DMS153 treated with DMSO at 0.1 percent for 48 hours (cell line): ENCODE results near the gene RREB1.

Experiments
- DNase-seq: peaks from one replicate; lab custom pipeline; 2025; ENCODE audit not compliant: unreplicated experiment; lab: John Stamatoyannopoulos, UW

Gene RREB1, protein sequence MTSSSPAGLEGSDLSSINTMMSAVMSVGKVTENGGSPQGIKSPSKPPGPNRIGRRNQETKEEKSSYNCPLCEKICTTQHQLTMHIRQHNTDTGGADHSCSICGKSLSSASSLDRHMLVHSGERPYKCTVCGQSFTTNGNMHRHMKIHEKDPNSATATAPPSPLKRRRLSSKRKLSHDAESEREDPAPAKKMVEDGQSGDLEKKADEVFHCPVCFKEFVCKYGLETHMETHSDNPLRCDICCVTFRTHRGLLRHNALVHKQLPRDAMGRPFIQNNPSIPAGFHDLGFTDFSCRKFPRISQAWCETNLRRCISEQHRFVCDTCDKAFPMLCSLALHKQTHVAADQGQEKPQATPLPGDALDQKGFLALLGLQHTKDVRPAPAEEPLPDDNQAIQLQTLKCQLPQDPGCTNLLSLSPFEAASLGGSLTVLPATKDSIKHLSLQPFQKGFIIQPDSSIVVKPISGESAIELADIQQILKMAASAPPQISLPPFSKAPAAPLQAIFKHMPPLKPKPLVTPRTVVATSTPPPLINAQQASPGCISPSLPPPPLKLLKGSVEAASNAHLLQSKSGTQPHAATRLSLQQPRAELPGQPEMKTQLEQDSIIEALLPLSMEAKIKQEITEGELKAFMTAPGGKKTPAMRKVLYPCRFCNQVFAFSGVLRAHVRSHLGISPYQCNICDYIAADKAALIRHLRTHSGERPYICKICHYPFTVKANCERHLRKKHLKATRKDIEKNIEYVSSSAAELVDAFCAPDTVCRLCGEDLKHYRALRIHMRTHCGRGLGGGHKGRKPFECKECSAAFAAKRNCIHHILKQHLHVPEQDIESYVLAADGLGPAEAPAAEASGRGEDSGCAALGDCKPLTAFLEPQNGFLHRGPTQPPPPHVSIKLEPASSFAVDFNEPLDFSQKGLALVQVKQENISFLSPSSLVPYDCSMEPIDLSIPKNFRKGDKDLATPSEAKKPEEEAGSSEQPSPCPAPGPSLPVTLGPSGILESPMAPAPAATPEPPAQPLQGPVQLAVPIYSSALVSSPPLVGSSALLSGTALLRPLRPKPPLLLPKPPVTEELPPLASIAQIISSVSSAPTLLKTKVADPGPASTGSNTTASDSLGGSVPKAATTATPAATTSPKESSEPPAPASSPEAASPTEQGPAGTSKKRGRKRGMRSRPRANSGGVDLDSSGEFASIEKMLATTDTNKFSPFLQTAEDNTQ (N-terminal part only)

DNA sequence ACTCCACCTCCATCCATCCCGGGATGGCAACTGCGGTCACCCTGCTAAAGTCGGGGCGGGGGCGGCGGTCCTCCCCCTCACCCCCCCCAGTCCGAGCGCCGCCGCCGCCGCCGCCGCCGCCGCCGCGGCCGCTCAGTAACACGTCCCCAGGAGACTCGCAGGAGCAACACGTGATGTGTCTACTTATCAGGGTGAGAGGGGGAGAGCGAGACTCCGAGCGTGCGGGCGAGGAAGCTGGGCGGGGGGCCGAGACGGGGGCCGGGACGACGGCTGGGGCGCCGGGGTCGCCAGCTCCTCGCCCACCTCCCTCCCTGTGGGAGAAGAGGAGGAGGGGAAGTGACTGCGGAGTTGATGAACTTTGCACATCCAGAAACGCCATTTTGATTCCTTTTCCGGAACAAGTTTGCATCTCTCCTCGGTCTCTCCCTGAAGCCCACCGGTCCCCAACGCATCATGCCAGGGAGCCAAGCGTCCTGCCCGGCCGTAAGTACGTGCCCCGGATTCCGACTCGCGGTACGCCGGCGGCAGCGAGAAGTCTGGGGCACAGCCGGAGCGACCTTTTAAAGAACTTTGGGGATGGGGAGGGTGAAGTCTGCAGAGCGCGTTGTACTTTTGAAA lies at the start of gene RREB1:
TSS of gene RREB1 (plus strand) at position 384 of the 618 bp plus-strand sequence. CDS start 73,951 bp downstream, outside the sequence.
- DNase-seq = peak; percentile 6

DNA sequence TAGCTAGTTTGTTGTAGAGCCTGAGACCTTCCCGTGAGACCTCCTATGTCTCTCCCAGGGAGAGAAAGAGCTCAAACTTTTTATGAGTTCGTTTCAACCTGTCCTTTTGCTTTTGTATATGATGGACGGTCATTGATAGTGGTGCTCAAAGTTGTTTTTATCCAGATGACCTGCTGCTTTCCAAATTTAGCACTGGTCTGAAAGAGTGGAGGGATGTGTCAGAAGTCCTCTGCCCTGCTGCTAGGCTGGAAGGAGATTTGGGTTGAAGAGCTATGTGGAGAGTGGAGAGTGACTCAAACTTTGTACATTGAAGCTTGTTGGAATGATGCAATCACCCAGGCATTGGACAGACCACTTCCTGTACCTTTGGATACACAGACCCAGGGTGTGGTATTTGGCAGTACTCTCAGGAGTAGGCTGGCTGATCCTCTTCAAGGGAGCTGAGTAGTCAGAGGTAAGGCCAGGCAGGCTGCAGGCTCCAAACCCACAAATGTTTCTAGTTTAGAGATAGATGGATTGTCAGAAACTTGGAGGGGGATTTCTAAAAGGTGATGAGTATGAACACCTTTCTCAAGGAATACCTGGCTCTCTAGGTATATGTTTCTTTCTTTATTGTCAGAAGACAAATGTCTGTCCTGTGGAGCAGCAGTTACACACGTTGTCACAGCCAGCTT lies 49.4 kb upstream of the RREB1 start:
- DNase-seq = no peak

DNA sequence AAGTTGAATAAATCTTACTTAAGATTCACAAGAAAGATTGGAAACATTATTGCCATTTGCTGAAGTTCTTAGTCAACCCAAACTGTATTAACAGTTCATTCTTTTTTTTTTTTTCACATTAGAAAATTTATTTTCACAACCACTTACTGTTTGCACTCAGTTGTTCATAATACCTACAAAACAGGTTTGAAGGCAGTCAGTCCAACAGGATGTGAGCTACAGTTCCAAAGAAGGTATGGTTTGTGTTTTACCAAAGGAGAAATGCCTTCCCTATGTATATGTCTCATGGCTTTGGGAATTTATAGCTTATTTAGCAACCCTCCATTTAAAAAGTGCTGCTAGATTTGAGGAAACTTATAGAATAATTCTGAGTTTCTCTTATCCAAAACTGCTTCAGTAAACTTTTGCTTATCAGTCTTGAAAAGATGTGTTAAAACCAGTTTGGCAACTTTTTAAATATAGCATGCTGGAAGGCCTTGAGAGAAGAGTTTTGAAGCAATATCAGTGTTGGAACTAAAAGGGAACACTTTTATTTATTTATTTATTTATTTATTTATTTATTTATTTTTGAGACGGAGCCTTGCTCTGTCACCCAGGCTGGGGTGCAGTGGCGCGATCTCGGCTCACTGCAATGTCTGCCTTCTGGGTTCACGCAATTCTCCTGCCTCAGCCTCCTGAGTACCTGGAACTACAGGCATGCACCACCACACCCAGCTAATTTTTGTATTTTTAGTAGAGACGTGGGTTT lies 46.8 kb upstream of the RREB1 start:
- no peak for DNase-seq

DNA sequence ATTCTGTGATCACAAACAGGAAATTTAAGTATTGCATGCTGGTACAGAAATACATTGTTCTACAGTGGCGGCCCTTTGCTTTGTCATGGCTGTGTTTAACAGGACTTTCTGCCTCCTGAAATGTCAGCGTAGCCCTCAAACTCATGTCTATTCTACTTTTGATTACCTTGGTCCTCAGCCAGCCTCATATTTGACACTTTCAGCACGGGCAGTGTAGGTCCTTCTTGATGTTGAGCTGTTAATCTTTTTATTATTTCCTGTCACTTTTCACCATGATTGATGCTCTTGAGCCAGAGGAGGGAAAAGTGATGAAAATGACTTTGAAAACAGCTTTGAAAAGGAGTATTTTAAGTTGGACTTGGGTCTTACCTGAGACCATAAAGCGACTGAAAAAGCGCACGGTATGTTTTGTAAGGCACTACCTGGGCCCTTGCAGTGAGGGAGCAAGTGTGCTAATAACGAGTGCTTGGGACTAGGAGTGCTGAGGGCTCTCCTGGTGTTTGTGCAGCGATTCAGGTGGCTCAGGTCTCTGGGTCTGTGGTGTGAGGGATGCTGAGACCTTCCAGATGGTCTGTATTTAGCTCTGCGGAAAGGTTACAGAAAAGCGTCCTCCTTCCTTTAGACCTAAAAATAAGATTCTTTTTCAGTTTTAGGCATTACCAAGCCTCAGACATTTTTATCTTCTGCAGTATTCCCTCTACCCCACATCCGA lies 45.2 kb upstream of the RREB1 start:
- peak; percentile 15 for DNase-seq

DNA sequence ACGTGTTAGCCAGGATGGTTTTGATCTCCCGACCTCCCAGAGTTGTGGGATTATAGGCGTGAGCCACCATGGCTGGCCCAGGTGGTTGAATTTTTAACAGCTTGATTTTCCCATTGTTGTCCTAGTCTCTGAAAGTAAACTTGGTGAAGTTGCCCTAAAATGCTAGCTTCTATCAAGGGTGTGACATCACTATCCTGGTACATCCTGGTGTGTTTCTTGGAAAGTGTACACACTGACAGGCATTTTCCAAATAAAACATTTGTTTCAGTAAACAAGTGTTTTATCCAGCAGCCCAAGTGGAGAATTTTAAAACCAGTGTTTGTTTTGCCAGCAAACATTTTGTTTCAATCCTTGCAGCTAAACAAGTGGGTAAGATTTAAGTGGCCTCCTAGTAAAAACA lies 40.5 kb upstream of the RREB1 start:
- DNase-seq = no peak

DNA sequence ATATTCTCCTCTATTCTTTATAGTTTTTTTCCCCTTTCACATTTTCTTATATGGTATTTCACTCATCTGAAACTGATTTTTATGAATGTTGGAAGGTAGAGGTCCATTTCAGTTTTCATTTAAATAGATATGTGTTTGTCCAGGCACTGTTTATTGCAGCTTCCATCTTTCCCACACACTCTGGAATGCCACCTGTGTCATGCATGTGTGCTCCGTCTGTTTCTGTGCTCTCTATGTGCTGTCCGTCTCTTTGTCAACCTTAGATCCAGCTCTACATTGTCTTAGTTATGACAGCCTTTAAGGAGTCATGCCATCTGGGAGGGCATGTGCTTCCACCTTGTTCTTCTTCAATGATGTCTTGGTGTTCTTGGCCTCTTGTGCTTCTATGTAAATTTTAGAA lies 36.4 kb upstream of the RREB1 start:
- no peak for DNase-seq

DNA sequence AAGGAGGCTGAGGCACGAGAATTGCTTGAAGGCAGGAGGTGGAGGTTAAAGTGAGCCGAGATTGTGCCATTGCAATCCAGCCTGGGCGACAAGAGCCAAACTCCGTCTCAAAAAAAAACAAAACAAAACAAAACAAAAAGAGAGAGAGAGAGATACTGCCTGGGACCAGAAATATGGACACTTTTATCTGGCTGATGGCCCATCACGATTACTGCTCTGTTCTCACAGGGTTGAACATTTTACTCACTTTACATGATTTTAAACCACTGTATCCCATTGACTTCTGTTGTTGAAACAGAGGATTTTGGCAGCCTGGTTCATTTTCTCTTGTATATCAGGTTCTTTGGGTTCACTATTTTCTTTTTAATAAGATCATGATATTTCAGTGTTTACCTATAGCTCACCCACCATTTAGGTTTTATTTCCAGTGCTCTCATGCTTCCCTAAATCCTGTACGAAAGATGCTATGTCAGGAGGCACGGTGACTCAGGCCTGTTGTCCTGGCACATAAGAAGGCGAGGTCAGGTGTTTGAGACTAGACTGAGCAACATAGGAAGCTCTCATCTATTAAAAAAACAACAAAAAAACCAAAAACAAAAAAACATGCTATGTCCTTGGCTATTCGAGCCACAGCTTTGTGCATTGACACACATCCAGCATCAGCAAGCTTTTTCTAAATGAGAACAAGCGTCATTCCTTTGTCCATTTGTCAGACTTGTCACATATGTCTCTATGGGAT lies 34.5 kb upstream of the RREB1 start:
- DNase-seq = no peak

DNA sequence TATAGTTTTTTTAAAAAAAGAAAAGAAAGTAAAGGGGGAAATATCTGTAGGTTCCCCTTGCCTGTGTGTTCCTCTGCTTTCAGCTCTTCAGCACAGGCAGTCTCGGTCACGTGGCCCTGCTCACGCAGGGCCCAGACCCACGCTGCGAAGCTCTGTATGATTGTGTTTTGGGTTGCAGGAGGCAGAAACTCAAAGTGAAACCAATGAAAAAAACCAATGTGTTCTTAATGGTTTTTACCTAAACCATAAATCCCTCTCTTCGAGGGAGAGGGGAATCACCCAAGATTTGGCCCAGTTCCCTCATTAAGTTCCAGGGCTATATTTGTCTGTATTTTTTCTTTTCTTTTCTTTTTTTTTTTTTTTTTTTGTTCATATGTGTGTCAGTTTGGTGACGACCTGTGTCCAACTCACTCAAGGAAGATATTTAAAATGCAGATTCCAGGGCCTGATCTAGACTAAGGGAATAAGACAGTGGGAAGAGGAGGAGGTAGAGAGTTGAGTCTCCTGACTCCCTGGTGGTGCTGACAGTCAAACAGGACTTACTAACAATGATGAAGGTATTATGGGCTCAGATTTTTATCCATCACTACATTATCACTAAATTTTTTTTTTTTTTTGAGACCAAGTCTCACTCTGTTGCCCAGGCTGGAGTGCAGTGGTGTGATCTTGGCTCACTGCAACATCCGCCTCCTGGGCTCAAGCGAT lies 33.8 kb upstream of the RREB1 start:
- no peak for DNase-seq

DNA sequence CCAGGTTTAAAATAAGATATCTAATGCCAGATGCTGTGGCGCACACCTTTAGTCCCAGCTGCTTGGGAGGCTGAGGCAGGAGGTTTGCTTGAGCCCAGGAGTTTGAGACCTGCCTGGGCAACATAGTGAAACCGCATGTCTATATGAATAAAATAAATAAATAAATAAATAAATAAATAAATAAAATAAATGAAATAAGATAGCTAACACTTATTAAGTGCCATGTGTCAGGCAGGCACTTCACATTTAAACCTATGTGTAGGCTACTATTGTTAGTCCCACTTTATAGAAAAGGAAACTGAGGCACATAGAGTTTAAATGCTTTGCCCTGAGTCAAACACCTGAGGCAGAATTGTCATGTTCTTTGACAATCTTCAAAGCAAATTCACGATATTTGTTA lies 32.9 kb upstream of the RREB1 start:
- DNase-seq = no peak

DNA sequence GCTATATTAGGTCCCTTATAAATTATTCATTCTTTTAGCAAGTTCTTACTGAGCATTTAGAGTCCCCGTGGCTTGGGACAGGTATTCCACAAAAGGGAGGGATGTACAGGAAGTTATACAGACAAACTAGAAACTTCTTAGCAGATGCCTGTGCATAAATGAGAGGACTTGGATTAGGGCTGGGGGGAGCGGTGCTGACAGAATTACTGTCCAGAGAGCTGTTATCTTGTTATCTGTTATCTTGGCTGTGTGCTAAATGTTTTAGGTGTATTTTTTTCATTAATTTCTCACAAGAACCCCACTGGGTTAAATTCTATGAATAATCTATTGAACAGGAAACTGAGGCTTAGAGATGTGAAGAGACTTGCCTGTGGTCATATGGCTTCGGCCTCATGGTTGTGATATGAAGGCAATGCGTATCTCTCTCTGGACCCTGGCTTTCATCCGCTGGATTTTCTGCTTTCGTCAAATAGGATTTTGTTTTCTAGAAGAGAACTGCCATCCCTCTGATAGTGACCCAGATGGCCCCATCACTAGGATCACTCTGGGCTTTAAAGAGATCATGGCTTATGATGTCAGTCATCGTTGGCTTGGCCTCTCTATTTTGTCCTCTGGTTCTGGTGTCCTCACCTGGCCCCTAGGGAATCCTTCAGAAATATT lies 32.3 kb upstream of the RREB1 start:
- DNase-seq = no peak

DNA sequence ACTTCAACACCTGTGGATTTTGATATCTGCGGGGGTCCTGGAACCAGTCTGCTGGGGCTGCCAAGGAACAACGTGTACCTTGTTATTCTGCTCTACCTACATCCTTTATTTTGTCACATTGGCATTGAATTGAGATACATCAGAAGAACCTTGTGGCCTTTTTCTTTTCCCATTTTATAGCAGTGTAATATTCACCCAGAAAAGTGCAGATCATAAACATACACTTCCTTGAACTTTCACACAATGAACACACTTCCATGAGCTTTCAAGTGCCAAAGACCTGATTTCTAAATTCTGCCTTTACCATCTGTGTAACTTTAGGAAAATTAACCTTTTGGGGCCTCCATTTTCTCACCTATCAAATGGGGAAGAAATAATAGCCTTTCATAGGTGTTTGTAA lies 29.9 kb upstream of the RREB1 start:
- no peak for DNase-seq

DNA sequence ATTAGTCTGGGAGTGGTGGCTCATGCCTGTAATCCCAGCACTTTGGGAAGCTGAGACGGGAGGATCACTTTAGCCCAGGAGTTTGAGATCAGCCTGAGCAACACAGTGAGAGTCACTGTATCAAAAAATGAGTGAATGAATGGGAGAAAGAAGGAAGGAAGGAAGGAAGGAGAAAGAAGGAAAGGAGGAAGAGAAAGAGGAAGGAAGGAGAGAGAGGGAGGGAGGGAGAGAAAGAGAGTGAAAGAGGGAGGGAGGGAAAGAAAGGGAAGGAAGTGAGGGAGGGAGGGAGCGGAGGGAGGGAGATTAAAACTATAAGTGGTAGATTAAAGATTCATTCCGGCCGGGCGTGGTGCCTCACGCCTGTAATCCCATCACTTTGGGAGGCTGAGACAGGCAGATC lies 28.9 kb upstream of the RREB1 start:
- DNase-seq = no peak

DNA sequence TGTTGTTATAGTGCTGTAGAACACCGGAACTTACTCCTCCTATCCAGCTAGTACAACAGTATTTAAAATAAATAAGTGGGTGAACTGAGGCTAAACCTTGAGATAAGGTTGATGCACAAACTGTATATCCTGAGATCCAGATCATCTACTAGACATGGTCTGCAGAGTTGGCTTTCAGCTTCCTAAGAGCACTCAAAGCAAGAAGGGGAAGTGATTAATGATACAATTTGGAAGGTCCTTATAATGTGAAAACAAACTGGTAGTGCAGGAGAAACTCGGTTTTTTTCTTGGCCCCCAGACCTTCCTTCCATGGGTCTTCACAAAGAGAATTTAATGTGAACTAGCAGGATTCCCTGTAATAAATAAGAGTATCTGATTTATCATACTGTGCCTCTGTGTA lies 27.4 kb upstream of the RREB1 start:
- no peak for DNase-seq

DNA sequence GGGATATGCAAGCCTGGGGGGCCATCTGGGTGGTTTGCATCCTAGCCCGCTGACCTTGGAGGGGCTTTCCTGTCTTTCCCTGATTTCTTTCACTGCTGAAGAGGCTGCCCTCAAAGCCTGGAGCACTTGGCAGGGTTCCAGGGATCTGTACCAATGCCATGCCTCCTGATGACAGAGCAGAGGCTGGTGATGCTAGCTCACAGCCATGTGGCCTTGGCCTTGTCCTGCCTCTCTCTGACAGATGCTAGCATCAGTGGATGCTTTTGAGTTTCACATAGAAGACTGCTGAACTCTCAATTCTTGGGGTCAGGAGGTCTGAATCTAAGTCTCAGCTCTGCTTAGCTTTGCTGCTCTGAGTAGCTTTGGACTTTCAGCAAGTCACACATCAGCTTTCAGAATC lies 21.9 kb upstream of the RREB1 start:
- DNase-seq = no peak

DNA sequence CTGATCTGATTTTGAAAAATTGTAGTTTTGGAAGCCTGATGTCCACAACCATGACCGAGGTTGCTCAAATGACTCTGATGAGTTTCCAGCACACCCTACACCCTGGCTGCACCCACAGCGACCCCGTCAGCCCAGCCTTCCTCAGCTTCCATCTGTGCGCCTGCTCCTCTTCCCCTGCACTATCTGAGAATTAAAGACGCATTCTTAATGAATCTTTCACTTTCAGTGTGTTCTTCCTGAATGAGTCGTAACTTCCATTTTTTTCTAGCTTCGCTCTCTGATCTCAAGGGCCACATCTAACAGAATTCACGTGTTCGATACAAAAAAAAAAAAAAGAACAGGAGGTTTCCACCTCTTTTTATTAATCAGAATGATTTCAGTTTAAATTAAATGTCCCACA lies 21.3 kb upstream of the RREB1 start:
- DNase-seq = no peak

DNA sequence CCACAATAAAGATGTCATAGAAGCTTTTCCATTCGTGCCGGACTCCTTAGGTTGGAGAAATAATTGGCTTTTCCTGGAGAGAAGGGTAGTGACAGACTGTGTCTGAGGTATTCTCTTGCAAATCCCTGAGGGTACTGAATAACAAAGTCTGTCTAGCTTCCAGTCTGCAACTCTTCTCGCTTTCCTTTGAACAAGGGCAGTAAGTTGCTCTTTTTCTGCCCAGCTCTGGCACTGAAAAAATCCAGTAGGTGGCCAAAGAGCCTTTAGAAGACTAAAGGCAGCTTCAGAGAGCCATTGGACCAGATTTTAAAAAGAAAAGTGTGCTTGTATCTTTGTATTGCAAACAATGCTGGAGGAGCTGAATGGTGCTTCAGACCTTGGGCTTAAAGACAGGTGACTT lies 20.7 kb upstream of the RREB1 start:
- DNase-seq = no peak

DNA sequence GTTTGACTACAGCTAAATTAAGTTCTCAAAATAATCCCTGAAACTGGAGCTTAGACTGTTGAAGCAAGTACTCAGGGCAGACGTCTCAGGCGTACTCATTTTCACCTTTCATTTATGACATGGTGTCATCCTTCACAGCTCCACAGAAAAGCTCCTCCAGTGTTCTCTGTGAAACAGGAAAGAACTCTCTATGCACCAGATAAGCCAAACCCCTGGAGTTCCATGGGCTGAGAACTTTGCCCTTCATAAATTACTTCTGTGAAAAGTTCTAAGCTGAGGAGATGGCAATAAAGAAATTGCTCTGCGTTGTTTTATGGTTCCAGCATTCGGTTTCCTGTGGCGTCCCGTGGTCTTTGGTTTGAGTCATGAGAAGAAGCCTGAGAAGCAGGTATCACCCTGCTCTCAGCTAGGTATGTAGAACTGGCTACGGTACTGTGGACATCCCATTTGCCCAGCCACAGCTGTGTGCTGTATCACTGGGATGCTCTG lies 20.2 kb upstream of the RREB1 start:
- no peak for DNase-seq
